Measurements from ENCODE around the gene PHYH.

DNA sequence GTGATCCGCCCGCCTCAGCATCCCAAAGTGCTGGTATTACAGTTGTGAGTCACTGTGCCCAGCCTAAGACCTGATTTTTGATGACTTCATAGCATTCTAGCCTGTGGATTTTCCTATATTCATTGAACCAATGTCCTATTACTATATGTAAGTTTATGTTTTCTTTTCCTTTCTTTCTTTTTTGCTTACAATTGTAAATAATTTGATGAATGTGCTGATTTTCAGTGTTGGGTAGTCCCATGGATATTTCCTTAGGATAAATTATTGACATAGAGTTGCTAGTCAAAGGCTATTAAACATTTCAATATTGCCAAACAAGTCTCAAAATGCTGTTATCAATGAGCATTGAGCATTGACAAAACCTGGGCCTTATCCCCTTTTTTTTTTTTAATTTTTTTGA, 9.9 kb upstream of the PHYH start:
- no peak for TF ChIP-seq EZH2phosphoT487 (IDR thresholded peaks at IDR 0.05; ENCODE audit: low read depth, severe bottlenecking, unreplicated experiment)
- TF ChIP-seq, protein P1, sequence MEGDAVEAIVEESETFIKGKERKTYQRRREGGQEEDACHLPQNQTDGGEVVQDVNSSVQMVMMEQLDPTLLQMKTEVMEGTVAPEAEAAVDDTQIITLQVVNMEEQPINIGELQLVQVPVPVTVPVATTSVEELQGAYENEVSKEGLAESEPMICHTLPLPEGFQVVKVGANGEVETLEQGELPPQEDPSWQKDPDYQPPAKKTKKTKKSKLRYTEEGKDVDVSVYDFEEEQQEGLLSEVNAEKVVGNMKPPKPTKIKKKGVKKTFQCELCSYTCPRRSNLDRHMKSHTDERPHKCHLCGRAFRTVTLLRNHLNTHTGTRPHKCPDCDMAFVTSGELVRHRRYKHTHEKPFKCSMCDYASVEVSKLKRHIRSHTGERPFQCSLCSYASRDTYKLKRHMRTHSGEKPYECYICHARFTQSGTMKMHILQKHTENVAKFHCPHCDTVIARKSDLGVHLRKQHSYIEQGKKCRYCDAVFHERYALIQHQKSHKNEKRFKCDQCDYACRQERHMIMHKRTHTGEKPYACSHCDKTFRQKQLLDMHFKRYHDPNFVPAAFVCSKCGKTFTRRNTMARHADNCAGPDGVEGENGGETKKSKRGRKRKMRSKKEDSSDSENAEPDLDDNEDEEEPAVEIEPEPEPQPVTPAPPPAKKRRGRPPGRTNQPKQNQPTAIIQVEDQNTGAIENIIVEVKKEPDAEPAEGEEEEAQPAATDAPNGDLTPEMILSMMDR (IDR thresholded peaks at IDR 0.05; ENCODE audit: poor library complexity): no peak

All from hepatocyte (in vitro differentiated cells).